ENCODE results near the gene KCNMA1.

KCNMA1 gene

DNA sequence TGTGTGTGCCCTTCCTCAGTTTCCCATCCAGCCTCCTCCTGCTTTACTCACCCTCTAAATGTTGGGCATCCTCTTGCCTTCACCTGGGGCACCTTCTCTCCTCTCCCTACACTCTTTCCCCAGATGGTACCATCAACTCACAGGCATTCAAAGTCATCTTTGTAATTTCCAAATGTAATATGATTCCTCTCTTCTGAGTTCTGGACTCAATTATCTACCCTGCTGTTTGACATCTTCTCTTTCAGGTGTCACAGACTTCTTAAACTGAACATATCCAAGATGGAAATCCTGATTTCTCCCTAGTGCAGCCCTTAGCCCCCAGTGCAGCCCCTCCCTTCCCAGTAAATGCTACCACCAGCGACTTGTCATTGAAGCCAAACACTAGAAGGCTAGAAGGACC, 422.8 kb downstream of the KCNMA1 start:
- DNase-seq (ENCODE audit: low read depth in 2 of 2) = no peak

DNA sequence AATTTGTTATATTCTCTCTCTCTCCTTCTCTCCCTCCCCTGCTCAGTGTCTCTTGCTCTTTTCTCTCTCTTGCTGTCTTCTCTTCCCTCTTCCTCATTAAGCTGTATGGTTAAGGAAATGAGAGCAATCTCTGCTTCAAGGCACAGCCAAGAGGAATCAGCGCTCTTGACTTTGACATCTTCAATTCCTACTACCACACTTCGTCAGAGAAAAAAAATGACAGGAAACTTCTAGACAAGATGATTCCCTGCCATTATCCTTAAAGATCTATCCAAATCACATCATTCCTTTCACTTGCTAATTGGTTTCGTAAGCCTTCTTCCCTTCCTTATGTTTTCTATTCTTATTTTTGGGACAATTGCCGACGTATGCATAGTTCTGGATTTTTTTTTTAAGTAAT, 425.0 kb downstream of the KCNMA1 start:
- no peak for DNase-seq (ENCODE audit: low read depth in 2 of 2)

DNA sequence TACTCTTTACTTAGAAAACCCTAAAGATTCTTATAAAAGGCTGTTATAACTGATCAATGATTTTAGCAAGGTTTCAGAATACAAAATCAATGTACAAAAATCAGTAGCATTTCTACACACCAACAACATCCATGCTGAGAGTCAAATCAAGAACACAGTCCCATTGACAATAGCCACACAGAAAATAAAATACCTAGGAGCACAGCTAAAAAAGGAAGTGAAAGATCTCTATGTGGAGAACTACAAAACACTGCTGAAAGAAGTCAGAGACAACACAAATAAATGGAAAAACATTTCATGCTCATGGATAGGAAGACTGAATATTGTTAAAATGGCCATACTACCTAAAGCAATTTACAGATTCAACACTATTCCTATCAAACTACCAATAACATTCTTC, 427.0 kb downstream of the KCNMA1 start:
- no peak for DNase-seq (ENCODE audit: low read depth in 2 of 2)

DNA sequence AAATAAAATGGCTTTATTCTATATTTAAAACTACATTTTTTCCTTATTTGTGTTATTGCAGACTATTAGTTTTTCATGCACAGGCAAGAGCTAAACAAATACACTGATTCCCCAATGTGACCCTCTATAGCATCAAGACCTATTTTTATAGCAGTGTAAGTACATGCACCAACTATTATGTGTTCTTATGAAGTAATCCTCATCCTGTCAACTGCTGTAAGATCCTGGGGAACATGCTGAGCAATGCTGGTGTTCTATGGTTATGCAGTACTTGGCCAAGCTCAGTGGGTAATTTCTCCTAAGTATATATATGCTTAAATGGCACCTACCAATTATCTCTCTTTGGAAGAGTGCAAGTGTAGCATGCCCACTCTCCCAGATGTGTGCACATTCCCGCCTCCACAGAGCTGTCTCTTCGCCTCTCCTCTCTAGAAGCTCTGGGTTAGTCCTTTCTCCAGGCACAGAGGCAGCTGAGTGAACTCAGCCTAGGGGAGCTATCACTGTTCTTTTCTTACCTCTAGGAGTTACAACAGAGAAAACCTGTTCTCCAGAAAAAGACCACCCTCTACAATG, 428.8 kb downstream of the KCNMA1 start:
- no peak for DNase-seq (ENCODE audit: low read depth in 2 of 2)

DNA sequence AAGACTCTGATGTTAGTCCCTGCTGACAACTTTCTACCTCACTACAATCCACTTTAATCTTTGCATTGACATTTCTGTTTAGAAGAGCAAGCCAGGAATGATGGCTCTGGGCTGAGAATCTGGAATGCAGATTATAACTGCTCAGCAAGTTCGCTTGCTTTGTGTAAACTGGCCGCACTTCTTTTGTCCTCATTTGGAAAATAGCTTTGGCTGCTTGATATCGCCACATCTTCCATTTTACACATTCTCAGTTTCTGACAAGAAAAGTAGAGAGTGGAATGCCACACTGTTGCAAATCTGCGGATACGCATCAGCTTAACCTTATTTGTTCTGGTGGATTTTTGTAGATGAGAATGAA, 429.8 kb downstream of the KCNMA1 start:
- no peak for DNase-seq (ENCODE audit: low read depth in 2 of 2)

DNA sequence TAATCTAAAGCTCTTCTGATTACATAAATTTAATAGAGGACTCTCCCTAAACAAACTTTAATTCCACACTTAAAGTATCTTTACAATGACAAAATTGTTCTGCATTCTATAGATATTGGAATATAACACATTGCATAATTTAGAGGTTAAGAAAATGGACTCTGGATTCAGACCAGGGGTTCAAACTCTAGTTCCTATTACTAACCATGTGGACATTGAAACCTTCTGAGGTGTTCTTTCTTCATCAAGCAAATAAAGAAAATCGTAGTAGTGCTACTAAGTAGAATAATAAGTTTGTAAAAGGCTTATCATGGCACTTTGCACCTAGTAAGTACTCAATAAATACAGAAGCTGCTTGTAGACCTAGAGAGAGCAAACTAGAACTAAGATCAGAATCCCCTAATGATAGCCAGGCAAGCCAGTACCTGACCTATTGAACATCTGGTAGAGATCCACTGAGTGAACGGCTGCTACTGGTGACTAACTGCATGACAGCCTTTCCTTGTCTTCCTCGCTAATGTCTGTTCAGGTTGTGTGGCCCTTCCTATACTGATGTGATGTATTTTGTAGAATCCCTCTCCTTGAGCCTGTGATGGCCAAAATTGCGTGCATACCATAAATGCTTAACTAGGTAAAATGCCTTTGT, 430.3 kb downstream of the KCNMA1 start:
- no peak for DNase-seq (ENCODE audit: low read depth in 2 of 2)

DNA sequence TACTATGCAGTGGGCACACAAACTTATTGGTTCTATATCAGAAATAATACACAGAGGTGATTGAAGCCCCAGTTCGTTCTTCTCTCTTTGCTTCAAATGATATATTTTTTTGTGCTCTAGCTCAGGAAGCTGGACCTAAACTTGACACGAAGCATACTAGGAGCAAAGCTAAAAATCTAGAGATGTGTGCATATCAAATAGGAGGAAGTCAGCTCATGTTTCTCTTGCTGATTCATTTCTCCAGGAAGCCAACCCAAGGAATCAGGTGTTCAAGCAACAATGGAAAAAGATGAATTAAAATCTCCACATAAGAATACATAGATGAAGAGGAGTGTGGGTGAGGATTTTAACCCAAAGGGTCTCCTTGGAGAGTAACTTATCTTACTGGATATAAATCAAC, 432.5 kb downstream of the KCNMA1 start:
- no peak for DNase-seq (ENCODE audit: low read depth in 2 of 2)

DNA sequence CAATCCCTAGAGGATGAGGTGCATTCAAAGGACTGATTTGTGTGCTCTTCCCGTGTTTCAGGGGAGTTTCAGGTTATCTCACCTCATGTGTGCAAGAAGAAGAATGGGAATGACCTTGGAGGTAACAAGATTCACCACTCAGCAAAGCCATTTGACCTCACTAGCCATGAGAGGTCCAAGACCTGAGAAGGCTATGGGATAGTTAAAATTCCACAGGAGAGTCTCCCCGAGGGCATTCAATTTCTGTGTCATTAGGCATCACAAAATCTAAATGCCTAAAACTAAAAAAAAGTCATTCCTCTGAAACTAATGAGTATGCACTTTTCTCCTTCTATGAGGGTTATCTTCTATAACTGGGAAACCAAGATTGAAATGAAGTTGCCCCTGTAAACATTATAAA, 433.4 kb downstream of the KCNMA1 start:
- no peak for DNase-seq (ENCODE audit: low read depth in 2 of 2)

DNA sequence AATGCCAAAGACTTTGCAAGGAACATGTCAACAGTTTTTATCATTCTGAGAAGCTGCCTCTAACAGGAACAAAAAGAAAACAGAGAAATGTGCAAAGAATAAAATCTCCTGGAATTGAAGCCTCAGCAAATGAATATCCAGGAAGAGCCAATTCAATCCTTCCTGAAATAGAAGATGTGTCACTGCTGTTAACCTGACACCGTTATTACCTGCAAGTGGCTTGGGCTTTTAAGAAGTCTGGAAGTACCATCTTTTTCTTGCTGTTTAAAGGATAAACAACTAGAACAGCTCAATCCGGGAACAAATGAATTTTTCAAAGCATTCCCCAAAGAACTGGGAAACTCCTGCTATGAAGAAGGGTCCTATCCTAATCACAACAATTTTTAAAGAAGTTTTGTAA, 434.8 kb downstream of the KCNMA1 start:
- no peak for DNase-seq (ENCODE audit: low read depth in 2 of 2)

DNA sequence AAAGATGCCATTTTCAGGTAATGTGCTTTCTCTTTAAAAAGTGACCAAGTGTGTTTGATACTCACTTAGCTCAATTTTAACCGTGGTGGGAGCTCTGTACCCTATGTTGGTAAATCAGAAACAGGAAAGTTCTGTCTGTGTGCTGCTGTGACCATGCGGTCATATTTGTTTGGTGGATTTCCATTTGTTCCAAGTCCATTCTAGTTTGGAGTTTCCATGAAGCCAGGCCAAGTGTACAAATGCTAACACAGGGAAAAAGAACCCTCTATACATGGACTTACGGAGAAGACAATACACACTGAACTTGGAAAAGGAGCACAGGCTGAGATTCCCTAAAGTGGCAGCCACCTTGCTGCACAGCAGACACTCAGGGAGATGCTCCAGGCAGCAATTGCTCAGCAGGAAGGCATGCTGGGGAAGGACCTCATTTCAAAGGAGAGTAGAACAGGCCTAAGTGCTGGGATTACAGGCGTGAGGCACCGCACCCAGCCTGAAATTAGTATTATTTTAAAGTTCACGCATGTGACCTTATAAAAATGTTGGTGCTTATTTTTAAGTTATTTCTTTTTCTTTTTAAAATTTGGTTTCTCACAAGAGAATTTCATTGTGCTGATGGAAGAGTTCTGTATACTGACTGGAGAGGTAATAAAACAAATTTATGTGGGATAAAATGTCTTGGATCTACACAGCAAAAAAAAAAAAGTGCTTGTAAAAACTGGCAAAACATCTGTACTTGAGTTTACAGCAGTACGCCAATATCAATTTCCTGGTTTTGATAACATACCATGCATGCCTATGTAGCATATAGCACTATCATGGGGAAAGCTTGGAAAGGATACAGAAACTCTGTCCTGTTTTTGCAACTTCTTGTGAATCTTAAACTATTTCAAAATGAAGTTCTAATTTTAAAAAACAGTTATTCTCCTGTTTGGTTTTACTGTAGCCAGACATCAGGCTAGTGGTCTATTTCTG, 436.2 kb downstream of the KCNMA1 start:
- peak; percentile 45 to 52 for DNase-seq (ENCODE audit: low read depth in 2 of 2)

DNA sequence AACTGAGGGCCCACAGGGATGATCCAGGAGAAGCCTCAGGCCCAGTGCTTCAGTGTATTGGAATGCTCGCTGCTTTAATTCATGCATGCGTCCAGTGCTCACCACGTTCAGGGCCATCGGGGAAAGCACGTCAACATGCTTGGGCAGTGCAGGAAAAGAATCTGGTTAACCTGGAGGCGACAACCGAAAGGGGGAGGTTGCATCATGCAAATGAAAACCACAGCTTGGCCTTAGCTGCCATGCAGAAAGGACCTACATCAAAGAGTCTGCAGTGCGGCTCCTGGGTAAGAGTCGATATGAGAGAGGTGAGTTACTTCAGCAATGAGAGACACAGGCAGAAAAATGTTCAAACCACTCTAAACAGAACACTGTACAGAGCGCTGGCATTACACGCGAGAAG, 440.1 kb downstream of the KCNMA1 start:
- no peak for DNase-seq (ENCODE audit: low read depth in 2 of 2)

DNA sequence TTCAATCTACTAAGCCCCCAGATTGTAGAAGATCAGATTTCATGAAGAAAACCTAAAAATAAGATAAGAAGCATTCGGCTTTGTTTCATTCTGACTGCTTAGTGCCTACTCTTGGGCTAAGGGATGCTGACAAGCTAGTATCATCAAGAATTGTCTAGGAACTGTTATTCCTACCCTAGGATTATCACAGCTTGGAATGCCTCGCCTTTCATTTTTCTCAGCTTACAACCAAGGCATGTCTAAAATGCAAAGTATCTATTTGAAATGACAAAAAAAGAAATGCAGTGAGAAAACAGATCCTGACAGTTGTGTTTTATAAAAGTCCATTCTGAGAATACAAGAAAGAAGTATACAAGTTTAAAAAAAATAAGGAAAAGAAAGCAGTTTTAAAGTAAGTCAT, 441.0 kb downstream of the KCNMA1 start:
- no peak for DNase-seq (ENCODE audit: low read depth in 2 of 2)

DNA sequence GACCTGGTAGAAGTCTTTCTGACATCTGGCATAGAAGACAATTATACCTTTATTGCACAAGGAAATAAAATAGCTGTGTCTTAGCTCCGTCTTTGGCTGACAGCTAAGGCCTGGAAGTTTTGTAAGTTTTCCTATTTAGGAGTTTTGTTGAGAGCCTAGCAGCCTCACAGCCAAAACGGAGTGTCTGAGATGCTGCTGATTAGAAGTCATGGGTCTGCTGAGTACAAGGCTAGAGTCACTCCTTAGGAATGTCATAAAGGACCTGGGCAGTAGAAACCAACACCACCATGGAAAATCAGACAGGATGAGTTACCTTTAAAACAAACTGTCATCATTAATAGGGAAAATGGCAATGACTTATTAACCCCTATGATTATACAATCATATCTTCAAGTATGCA, 442.5 kb downstream of the KCNMA1 start:
- peak; percentile 80 to 84 for DNase-seq (ENCODE audit: low read depth in 2 of 2)

DNA sequence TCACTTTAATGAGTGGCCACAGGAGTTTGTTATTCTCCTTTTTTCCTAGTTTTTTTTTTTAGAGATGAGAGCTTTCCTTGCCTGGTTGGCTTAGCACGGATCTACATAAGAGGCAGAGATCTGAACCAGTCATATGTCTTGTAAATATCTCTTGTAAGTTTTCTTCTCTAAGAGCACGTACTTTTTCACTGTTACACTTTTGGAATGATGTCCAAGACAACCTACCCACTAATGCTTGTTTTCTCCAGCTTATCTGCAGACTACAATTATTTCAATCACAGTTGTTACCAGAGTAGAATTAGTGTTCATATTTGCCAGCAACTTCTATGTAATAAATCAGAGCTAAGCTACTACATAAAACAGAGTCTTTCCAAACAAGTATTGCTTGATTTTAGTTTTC, 444.6 kb downstream of the KCNMA1 start:
- no peak for DNase-seq (ENCODE audit: low read depth in 2 of 2)

DNA sequence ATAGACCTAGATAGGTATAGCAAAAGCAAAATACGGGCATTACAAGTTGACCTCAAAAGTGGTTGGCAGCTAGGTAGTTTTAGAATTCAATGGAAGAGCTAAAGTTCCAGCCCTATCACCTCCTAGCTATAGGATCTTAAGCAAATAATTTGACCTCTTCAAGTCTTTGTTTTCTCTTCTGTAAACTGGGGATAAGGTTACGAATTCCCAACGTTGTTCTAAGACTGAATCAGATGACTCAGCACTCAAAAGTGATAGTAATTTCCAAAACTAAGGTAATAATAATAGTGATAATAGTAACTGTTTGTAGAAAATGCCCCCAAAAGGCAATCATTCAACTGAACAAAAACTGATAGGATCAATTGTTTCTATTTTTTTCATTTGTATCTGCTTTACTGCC, 445.2 kb downstream of the KCNMA1 start:
- DNase-seq (ENCODE audit: low read depth in 2 of 2) = no peak

DNA sequence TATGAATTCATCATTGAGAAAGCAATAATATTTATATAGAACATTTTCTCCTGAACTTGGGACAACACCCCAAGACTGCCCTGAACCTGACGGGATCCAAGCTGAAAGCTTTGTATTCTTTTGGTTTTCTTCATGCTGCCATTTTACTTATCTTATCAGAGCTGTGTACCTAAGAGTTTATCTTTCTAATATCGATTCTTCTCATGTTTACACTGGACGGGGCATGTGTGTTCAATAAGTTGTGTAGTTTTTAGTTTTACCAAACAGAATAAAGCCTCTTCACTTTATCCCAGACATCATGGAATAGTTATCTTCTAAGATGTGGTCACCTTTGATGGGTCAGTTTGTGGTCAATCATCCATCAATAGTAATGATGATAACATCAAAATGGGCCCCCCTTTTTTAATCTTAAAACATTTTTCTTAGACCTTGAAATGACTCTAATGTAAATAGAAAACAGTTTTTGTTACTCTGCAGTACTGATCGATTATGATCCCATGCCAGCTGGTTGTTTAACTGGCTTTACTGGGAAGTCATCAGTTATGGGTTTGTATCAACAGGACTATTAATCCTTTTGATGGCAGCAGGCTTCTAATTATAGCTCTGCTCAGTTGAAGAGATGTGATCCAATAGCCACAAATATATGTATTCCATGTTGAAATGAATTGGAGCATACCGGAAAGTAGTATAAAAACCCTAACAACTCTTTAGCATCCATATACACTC, 446.1 kb downstream of the KCNMA1 start:
- DNase-seq (ENCODE audit: low read depth in 2 of 2) = no peak

DNA sequence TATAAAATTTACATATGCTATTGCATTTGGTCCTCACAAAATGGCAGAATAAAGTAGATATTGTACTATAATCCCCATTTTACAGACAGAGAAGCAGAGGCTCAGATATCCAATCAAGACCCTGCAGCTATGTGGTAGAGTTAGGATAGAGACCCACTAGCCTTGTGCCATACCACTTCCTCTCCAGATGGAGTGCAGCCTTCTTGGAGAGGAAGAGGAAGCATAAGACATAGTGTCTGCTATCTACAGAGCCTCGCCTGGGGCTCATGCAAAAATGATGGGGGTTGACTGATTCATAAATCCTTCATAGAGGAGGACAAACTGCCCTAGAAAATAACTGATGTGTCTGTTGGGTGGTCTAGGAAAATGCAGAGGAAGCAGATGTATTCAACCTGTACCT, 447.3 kb downstream of the KCNMA1 start:
- DNase-seq (ENCODE audit: low read depth in 2 of 2) = no peak

DNA sequence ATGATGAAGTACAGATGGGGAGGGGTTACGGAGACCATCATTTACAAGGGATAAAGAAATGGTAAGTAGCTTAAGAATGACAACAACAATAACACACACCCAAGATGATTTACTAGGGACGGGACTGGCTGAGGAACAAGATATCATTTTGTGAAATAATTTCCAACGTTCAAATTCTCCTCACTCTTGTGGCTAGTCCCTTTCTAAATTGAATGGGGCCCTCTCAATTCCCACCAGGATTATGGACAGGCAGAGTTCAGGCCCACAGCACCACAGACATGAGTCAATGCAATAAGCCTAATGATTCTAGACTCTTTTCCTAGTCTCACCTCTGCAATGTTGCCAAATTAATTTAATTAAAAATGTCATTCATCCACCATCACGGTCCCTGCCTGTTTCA, 448.1 kb downstream of the KCNMA1 start:
- DNase-seq (ENCODE audit: low read depth in 2 of 2) = no peak

DNA sequence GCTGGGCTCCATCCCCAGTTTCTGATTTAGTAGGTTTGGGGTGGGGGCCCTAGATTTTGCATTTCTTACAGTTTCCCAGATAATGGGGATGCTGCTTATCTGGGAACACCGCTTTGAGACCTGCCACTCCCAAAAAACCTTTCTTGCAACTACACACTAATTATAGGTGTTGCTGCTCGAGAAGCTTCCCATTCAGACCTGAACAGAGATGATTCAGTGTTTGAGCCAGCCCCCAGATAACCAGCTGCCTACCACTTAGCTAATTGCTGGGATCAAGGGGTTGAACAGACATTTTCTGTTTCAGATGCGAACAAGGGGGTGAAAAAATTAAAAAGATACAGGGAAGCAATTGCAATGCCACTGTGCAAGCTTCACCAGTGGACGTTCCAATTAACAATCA, 448.5 kb downstream of the KCNMA1 start:
- no peak for DNase-seq (ENCODE audit: low read depth in 2 of 2)

DNA sequence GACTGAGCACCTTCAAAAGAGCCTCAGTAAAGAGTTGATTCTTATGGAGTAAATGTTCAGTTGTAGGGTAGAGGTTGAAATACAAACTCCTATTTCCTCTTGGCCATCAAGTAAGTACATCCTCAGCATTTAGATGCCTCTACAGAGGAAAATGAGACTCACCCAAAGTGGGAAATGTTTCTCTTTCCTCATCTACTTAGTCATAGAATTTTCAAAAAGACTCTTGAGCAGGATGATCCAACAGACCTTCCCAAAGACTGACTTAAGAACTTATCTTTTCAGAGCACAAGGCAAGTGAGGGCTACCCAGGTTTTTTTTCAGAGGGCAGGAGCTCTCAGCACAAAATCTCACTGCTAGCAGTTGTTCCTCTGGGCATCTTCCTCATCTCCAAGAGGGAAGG, 449.1 kb downstream of the KCNMA1 start:
- DNase-seq (ENCODE audit: low read depth in 2 of 2) = no peak

DNA sequence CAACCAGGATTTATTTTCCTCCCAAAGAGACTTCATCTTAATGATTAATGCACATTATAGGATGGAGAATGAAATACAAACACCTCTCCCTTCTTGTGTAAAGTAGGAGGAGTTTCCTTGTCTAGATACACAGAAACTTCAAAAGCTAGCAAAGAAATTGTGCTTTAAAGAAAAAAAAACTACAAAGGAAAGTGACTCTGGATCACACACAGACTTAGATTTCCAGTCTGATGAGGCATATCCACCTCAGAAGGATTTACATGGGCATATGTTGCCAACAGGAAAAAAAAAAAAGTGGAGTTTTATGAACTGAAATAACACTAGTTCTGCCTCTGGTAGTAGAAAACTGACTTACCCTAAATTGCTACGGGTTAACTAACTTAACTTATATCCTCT, 449.6 kb downstream of the KCNMA1 start:
- no peak for DNase-seq (ENCODE audit: low read depth in 2 of 2)

DNA sequence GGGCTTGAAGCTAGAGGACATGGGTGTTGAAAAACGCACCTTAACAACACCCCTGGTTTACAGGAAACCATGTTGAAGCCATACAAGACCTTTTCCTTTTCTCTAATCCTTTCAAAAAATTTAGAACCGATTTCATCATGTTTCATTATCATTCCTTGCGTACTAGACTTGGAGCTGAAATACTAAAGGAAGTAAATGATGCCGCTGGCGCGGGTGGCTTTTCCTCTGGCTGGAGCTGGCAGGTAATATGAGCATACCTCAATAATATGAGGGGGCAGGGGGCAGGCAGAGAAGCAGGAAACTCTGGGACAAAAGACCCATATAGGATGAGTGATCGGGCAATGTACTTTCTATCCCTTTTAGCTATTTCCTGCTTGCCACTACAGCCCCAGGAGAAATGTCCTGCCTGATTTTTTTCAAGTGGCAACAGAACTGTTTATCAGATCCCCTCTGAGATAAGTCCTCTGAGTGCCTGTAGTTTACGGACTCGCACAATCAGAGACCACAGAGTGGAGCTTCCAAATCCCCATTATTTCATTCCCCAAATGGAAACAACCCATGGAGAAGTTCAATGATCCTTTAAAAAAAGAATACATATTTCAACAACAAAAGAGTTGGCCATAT, 450.1 kb downstream of the KCNMA1 start:
- no peak for DNase-seq (ENCODE audit: low read depth in 2 of 2)
